Endothelial cell (in vitro differentiated cells): ENCODE results near the gene GLT8D2. TPM values are rescaled to one million over a fixed set of nuclear protein-coding genes. Genes with fewer than 3 reads are reported as not detected.
"Not testable (repeated sequence)": the region's sequence is repeated elsewhere in the genome, so short reads cannot be mapped to it uniquely, and the experiment has no call there.

ENCODE experiments used
- DNase-seq: peaks from one replicate; pipeline ENCODE4 v3.0.0; 2021; ENCODE audit warnings: low spot score
- H3K27ac Mint-ChIP-seq: one replicate; pipeline ENCODE4 v1.8.0; 2021; ENCODE audit warnings: mixed read lengths, inconsistent platforms; ENCODE audit not compliant: unreplicated experiment
- H3K27me3 Mint-ChIP-seq: one replicate; pipeline ENCODE4 v1.8.0; 2021; ENCODE audit warnings: mild to moderate bottlenecking, moderate library complexity, mixed read lengths, inconsistent platforms; ENCODE audit not compliant: unreplicated experiment
- H3K36me3 Mint-ChIP-seq: one replicate; pipeline ENCODE4 v1.8.0; 2021; ENCODE audit warnings: mild to moderate bottlenecking, low read depth, mixed read lengths, inconsistent platforms; ENCODE audit not compliant: unreplicated experiment
- H3K4me1 Mint-ChIP-seq: one replicate; pipeline ENCODE4 v1.8.0; 2021; ENCODE audit warnings: mild to moderate bottlenecking, mixed read lengths, inconsistent platforms; ENCODE audit not compliant: unreplicated experiment
- H3K4me3 Mint-ChIP-seq: one replicate; pipeline ENCODE4 v1.8.0; 2021; ENCODE audit warnings: mild to moderate bottlenecking, mixed read lengths, inconsistent platforms; ENCODE audit not compliant: unreplicated experiment
- H3K9me3 Mint-ChIP-seq: one replicate; pipeline ENCODE4 v1.8.0; 2021; ENCODE audit warnings: mixed read lengths, inconsistent platforms; ENCODE audit not compliant: unreplicated experiment
- CTCF ChIP-seq: fragments of 200-600 bp; sonication (generic); IDR thresholded peaks from one replicate; pipeline ENCODE4 v1.5.0; 2021; ENCODE audit warnings: antibody characterized with exemption; ENCODE audit not compliant: unreplicated experiment
- total RNA-seq: library from RNA; stranded (reverse); fragmentation: NEBNext Ultra II Directional; extraction: Animal tissue kit (Norgen Biotek cat#: 25700); gene quantifications from one replicate; pipeline ENCODE4 v1.2.1, GENCODE V29; 2021; ENCODE audit not compliant: unreplicated experiment

GLT8D2 gene
- total RNA-seq, 1 donor from 2014 or later: 3.8 TPM

- no peaks in the 10 kb centered on the region for H3K9me3 Mint-ChIP-seq
- H3K4me3 Mint-ChIP-seq: no peak overlapping the region
- H3K27ac Mint-ChIP-seq: no peak overlapping the region
- H3K27me3 Mint-ChIP-seq: peaks cover 2% of the 10 kb centered on the region
- DNase-seq: no peak
- no peak for TF ChIP-seq CTCF
- peaks cover 4% of the 10 kb centered on the region for H3K4me1 Mint-ChIP-seq
- H3K36me3 Mint-ChIP-seq: no peaks in the 10 kb centered on the region
These were observed 3.7 kb downstream of the GLT8D2 start for GRCh38 chr12:104046306-104046705.

DNA sequence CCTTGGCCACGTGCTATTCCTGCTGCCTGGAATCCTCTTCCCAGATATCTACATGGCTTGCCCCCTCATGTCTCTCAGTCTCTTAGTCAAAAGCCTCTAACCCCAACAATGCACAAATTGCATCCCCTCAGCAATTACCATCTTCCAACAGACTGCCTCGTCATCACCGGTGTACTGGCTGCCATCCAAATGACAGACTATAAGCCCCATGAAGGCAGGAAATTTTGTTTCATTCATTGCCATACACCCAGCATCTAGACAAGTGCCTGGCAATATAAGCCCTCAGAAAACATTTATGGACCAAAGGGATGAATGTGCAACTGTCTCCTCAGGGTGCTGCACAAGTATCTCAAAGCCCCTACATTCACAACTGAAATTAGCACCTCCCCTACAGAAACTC lies 5.8 kb downstream of the GLT8D2 start:
- no peak overlapping the region for H3K4me3 Mint-ChIP-seq
- peaks cover 2% of the 10 kb centered on the region for H3K27me3 Mint-ChIP-seq
- H3K36me3 Mint-ChIP-seq: no peaks in the 10 kb centered on the region
- H3K4me1 Mint-ChIP-seq: no peaks in the 10 kb centered on the region
- H3K9me3 Mint-ChIP-seq: no peaks in the 10 kb centered on the region
- no peak for TF ChIP-seq CTCF
- no peak overlapping the region for H3K27ac Mint-ChIP-seq
- no peak for DNase-seq

DNA sequence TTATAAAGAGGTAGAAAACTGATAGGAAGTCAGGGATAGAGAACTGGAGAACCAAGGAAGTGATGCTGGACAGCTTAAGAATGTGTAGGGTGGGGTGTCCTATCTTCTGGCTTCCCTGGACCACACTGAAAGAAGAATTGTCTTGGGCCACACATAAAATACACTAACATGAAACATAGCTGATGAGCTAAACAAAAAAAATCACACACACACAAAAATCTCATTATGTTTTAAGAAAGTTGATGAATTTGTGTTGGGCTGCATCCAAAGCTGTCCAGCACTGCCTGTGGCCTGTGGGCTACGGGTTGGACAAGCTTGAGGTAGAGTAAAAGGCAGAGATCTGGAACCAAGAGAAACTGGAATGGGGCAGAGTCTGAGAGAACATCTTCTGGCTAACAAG lies 7.4 kb downstream of the GLT8D2 start:
- Mint-ChIP-seq H3K4me1 (no peaks in the 10 kb centered on the region), H3K9me3 (no peaks in the 10 kb centered on the region), H3K36me3 (no peaks in the 10 kb centered on the region), H3K27me3 (peaks cover 2% of the 10 kb centered on the region), H3K27ac (no peak overlapping the region), H3K4me3 (no peak overlapping the region)
- DNase-seq: no peak
- TF ChIP-seq CTCF: no peak

- DNase-seq, H3K9me3 Mint-ChIP-seq, H3K27me3 Mint-ChIP-seq, H3K36me3 Mint-ChIP-seq, H3K27ac Mint-ChIP-seq, H3K4me3 Mint-ChIP-seq, H3K4me1 Mint-ChIP-seq: not testable (repeated sequence)
These were observed 10.2 kb downstream of the GLT8D2 start for GRCh38 chr12:104039769-104040168.

DNA sequence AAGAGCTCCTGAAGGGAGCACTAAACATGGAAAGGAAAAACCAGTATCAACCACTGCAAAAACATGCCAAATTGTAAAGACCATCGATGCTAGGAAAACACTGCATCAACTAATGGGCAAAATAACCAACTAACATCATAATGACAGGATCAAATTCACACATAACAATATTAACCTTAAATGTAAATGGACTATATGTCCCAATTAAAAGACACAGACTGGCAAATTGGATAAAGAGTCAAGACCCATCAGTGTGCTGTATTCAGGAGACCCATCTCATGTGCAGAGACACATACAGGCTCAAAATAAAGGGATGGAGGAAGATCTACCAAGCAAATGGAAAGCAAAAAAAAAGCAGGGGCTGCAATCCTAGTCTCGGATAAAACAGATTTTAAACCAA lies 13.8 kb downstream of the GLT8D2 start:
- H3K36me3 Mint-ChIP-seq, H3K4me3 Mint-ChIP-seq, H3K27ac Mint-ChIP-seq, H3K4me1 Mint-ChIP-seq, DNase-seq, H3K27me3 Mint-ChIP-seq, H3K9me3 Mint-ChIP-seq: not testable (repeated sequence)

DNA sequence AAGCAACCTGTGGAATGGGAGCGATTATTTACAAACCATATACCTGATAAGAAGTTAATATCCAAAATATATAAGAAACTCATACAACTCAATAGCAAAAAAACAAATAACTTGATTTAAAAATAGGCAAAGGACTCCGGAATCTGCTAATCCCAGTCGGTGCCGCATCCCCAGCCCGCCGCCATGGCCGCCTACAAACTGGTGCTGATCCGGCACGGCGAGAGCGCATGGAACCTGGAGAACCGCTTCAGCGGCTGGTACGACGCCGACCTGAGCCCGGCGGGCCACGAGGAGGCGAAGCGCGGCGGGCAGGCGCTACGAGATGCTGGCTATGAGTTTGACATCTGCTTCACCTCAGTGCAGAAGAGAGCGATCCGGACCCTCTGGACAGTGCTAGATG lies 19.4 kb downstream of the GLT8D2 start:
- H3K36me3 Mint-ChIP-seq, H3K9me3 Mint-ChIP-seq, H3K27ac Mint-ChIP-seq, DNase-seq, H3K27me3 Mint-ChIP-seq, H3K4me1 Mint-ChIP-seq, H3K4me3 Mint-ChIP-seq: not testable (repeated sequence)
